Endometrial microvascular endothelial cells (primary cell): ENCODE results near the gene PLS1. TPM values are rescaled to one million over a fixed set of nuclear protein-coding genes. Genes with fewer than 3 reads are reported as not detected.
"Not testable (repeated sequence)": the region's sequence is repeated elsewhere in the genome, so short reads cannot be mapped to it uniquely, and the experiment has no call there.

ENCODE experiments used
- in situ Hi-C: cut with HindIII; loops from 2 replicates; pipeline ENCODE4 v1.10.0; 2017; ENCODE audit warnings: low sequenced_read_pairs, low pct_unique_long_range_greater_than_20kb; ENCODE audit errors: inconsistent ontology term
- total RNA-seq: library from RNA; depleted of rRNA; stranded (reverse); fragments of >200 nt; gene quantifications from one replicate; pipeline ENCODE4 v1.2.3, GENCODE V29; 2015; ENCODE audit errors: inconsistent ontology term

The PLS1 gene
- total RNA-seq, 1 donor from 2014 or later = 1.4 TPM

- in situ Hi-C loops = no loop called here
These were observed 129.8 kb downstream of the PLS1 start for GRCh38 chr3:142726017-142726416.

- in situ Hi-C loops = no loop called here
These were observed 135.9 kb downstream of the PLS1 start for GRCh38 chr3:142732066-142732465.

- in situ Hi-C loops = no loop called here
These were observed 138.6 kb downstream of the PLS1 start for GRCh38 chr3:142734834-142735233.

- in situ Hi-C loops = no loop called here
These were observed 139.3 kb downstream of the PLS1 start for GRCh38 chr3:142735462-142735861.

- in situ Hi-C loops = no loop called here
These were observed 142.2 kb downstream of the PLS1 start for GRCh38 chr3:142738396-142738795.

GRCh38 chr3:142746646-142747045 is 150.5 kb downstream of the PLS1 start:
- in situ Hi-C loops = no loop called here

- in situ Hi-C loops = not testable (repeated sequence)
These were observed 154.3 kb downstream of the PLS1 start for GRCh38 chr3:142750531-142750930.

- in situ Hi-C loops = not testable (repeated sequence)
These were observed 156.4 kb downstream of the PLS1 start for GRCh38 chr3:142752605-142753004.

- in situ Hi-C loops = no loop called here
These were observed 158.3 kb downstream of the PLS1 start for GRCh38 chr3:142754494-142754893.

Other genes with a start within 250 kb of the PLS1 start
- 13.6 TPM for gene XRN1, start 148.4 kb upstream of the PLS1 start, total RNA-seq
- 20.0 TPM for gene ATR, start 17.7 kb upstream of the PLS1 start, total RNA-seq
- gene TRPC1, start 127.6 kb downstream of the PLS1 start, total RNA-seq = 2.1 TPM